ENCODE measurements around the gene ALG2. TPM values are rescaled to one million over a fixed set of nuclear protein-coding genes. Genes with fewer than 3 reads are reported as not detected.
A peak's percentile ranks its signal among the peaks of the same experiment; 100 is the strongest.

ALG2 gene
- total RNA-seq, 3 donors from 2014 or later (not counting 1 experiment from before 2014, with no cell fraction given) = 17.3 to 23.2 (median 20.7) TPM

- no peak overlapping the region for H3K27ac ChIP-seq (ENCODE audit: low read length)
- H3K36me3 Mint-ChIP-seq = no peaks in the 10 kb centered on the region
- H3K36me3 ChIP-seq (ENCODE audit: control insufficient read depth, insufficient read depth, low read length) = no peaks in the 10 kb centered on the region
- no peak overlapping the region for H3K4me3 ChIP-seq (ENCODE audit: low read length)
- H3K27me3 Mint-ChIP-seq (ENCODE audit: low read depth in 2 of 2) = peaks cover 0 to 2% of the 10 kb centered on the region in 2 donors
- H3K4me3 Mint-ChIP-seq = no peak overlapping the region
- H3K9me3 ChIP-seq (ENCODE audit: control insufficient read depth, insufficient read depth, low read length) = no peaks in the 10 kb centered on the region
- no peak overlapping the region for H3K27ac Mint-ChIP-seq
- no peaks in the 10 kb centered on the region for H3K9me3 Mint-ChIP-seq
- TF ChIP-seq, protein P1, sequence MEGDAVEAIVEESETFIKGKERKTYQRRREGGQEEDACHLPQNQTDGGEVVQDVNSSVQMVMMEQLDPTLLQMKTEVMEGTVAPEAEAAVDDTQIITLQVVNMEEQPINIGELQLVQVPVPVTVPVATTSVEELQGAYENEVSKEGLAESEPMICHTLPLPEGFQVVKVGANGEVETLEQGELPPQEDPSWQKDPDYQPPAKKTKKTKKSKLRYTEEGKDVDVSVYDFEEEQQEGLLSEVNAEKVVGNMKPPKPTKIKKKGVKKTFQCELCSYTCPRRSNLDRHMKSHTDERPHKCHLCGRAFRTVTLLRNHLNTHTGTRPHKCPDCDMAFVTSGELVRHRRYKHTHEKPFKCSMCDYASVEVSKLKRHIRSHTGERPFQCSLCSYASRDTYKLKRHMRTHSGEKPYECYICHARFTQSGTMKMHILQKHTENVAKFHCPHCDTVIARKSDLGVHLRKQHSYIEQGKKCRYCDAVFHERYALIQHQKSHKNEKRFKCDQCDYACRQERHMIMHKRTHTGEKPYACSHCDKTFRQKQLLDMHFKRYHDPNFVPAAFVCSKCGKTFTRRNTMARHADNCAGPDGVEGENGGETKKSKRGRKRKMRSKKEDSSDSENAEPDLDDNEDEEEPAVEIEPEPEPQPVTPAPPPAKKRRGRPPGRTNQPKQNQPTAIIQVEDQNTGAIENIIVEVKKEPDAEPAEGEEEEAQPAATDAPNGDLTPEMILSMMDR (IDR thresholded peaks at IDR 0.05) = no peak
- peaks cover 17 to 22% of the 10 kb centered on the region in 2 donors for H3K4me1 Mint-ChIP-seq
- ATAC-seq (no peak), DNase-seq (no peak)
- H3K4me1 ChIP-seq (ENCODE audit: control insufficient read depth, insufficient read depth, low read length) = peaks cover 27% of the 10 kb centered on the region
- 90% methylated on average over 3 of the region's 3 CpGs for WGBS (ENCODE audit: insufficient coverage)
- H3K27me3 ChIP-seq (ENCODE audit: control insufficient read depth, insufficient read depth, low read length) = no peaks in the 10 kb centered on the region
- intact Hi-C loops (cut with micrococcal nuclease) = no loop called here
These were observed 39.4 kb downstream of the ALG2 start for GRCh38 chr9:99182356-99182755.

GRCh38 chr9:99181621-99182020 lies 40.1 kb downstream of the ALG2 start:
- peaks cover 0 to 2% of the 10 kb centered on the region in 2 donors for H3K27me3 Mint-ChIP-seq (ENCODE audit: low read depth in 2 of 2)
- TF ChIP-seq, protein P1 (IDR thresholded peaks at IDR 0.05) = no peak
- peak overlapping the region; percentile 31 to 69 for H3K27ac Mint-ChIP-seq
- Histone ChIP-seq H3K36me3 (ENCODE audit: control insufficient read depth, insufficient read depth, low read length) (no peaks in the 10 kb centered on the region), H3K9me3 (ENCODE audit: control insufficient read depth, insufficient read depth, low read length) (no peaks in the 10 kb centered on the region), H3K4me3 (ENCODE audit: low read length) (no peak overlapping the region), H3K27ac (ENCODE audit: low read length) (no peak overlapping the region), H3K4me1 (ENCODE audit: control insufficient read depth, insufficient read depth, low read length) (peaks cover 27% of the 10 kb centered on the region), H3K27me3 (ENCODE audit: control insufficient read depth, insufficient read depth, low read length) (no peaks in the 10 kb centered on the region)
- H3K9me3 Mint-ChIP-seq = no peaks in the 10 kb centered on the region
- intact Hi-C loops (cut with micrococcal nuclease) = no loop called here
- DNase-seq = peak in 1 of 2 donors; percentile 55
- no peaks in the 10 kb centered on the region for H3K36me3 Mint-ChIP-seq
- no peak overlapping the region for H3K4me3 Mint-ChIP-seq
- WGBS (ENCODE audit: insufficient coverage) = 6% methylated on average over 2 of the region's 4 CpGs
- peak; percentile 42 to 62 (median 58) for ATAC-seq
- H3K4me1 Mint-ChIP-seq = peaks cover 17 to 22% of the 10 kb centered on the region in 2 donors

- H3K9me3 Mint-ChIP-seq = no peaks in the 10 kb centered on the region
- no peaks in the 10 kb centered on the region for H3K36me3 ChIP-seq (ENCODE audit: control insufficient read depth, insufficient read depth, low read length)
- H3K4me3 ChIP-seq (ENCODE audit: low read length) = no peak overlapping the region
- H3K4me1 Mint-ChIP-seq = peaks cover 17 to 22% of the 10 kb centered on the region in 2 donors
- no peaks in the 10 kb centered on the region for H3K9me3 ChIP-seq (ENCODE audit: control insufficient read depth, insufficient read depth, low read length)
- no peaks in the 10 kb centered on the region for H3K27me3 ChIP-seq (ENCODE audit: control insufficient read depth, insufficient read depth, low read length)
- H3K4me1 ChIP-seq (ENCODE audit: control insufficient read depth, insufficient read depth, low read length) = peaks cover 27% of the 10 kb centered on the region
- intact Hi-C loops (cut with micrococcal nuclease) = no loop called here
- H3K36me3 Mint-ChIP-seq = no peaks in the 10 kb centered on the region
- ATAC-seq = no peak
- peaks cover 0 to 2% of the 10 kb centered on the region in 2 donors for H3K27me3 Mint-ChIP-seq (ENCODE audit: low read depth in 2 of 2)
- WGBS (ENCODE audit: insufficient coverage) = 94% methylated on average over 1 of the region's 2 CpGs
- TF ChIP-seq, protein P1 (IDR thresholded peaks at IDR 0.05) = no peak
- no peak overlapping the region for H3K27ac ChIP-seq (ENCODE audit: low read length)
- DNase-seq = no peak
- peak overlapping the region; percentile 31 to 69 for H3K27ac Mint-ChIP-seq
- H3K4me3 Mint-ChIP-seq = no peak overlapping the region
These were observed 40.5 kb downstream of the ALG2 start for GRCh38 chr9:99181206-99181605.

DNA sequence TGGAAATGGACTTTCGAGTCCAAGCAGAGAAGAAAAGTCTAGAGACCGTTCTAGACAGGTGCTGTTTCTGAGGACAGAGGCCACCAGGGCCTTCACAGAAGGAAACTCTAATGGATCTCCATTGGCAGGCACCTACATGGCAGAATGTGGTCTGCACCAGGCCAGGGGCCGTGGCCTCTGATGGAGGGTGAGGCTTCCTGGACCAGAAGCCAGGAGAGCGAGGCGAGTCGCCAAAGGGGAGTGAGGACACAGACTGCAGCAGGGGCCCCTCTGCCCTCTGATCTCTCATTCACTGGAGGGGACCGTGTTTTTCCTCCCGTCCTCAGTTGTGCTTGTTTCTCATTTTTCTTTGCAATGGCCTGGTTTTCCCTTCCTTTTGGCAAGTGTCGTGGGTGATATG lies 41.1 kb downstream of the ALG2 start:
- TF ChIP-seq, protein P1 (IDR thresholded peaks at IDR 0.05) = no peak
- H3K4me3 Mint-ChIP-seq = no peak overlapping the region
- H3K9me3 Mint-ChIP-seq = no peaks in the 10 kb centered on the region
- 83% methylated on average over 8 of the region's 9 CpGs for WGBS (ENCODE audit: insufficient coverage)
- H3K27ac Mint-ChIP-seq = peak overlapping the region in 1 of 2 donors; percentile 69
- peaks cover 17 to 20% of the 10 kb centered on the region in 2 donors for H3K4me1 Mint-ChIP-seq
- DNase-seq (no peak), ATAC-seq (no peak)
- no peak overlapping the region for H3K4me3 ChIP-seq (ENCODE audit: low read length)
- H3K4me1 ChIP-seq (ENCODE audit: control insufficient read depth, insufficient read depth, low read length) = peaks cover 27% of the 10 kb centered on the region
- intact Hi-C loops (cut with micrococcal nuclease) = no loop called here
- H3K36me3 Mint-ChIP-seq = no peaks in the 10 kb centered on the region
- peaks cover 0 to 2% of the 10 kb centered on the region in 2 donors for H3K27me3 Mint-ChIP-seq (ENCODE audit: low read depth in 2 of 2)
- no peaks in the 10 kb centered on the region for H3K9me3 ChIP-seq (ENCODE audit: control insufficient read depth, insufficient read depth, low read length)
- no peaks in the 10 kb centered on the region for H3K36me3 ChIP-seq (ENCODE audit: control insufficient read depth, insufficient read depth, low read length)
- no peaks in the 10 kb centered on the region for H3K27me3 ChIP-seq (ENCODE audit: control insufficient read depth, insufficient read depth, low read length)
- H3K27ac ChIP-seq (ENCODE audit: low read length) = no peak overlapping the region

Measured in natural killer cell (primary cell).